ENCODE results near the gene BMP2K. TPM values are rescaled to one million over a fixed set of nuclear protein-coding genes. Genes with fewer than 3 reads are reported as not detected.

The BMP2K gene
- total and polyA plus RNA-seq, 2 donors from 2014 or later, result 6.0 to 43.1 TPM

GRCh38 chr4:78809928-78810835, 34.0 kb downstream of the BMP2K start:
- DNase-seq (no peak), FAIRE-seq (no peak)
- intact Hi-C loops (cut with DNase I), result no loop called here

GRCh38 chr4:78811034-78811433, 34.9 kb downstream of the BMP2K start:
- no peak overlapping the region for H3K4me3 ChIP-seq (ENCODE audit: low read length in 3 of 3)
- H3K9ac ChIP-seq (ENCODE audit: low read length in 3 of 3), result no peak overlapping the region
- H3K27ac ChIP-seq (ENCODE audit: low read depth in 2 of 2, low read length in 2 of 2), result no peak overlapping the region
- no peaks in the 10 kb centered on the region for H3K36me3 ChIP-seq (ENCODE audit: control insufficient read depth in 2 of 3, insufficient read depth in 3 of 3, low read length in 3 of 3)
- FAIRE-seq, result no peak
- no peaks in the 10 kb centered on the region for H3K4me1 ChIP-seq (ENCODE audit: control insufficient read depth in 2 of 3, insufficient read depth in 2 of 3, low read depth in 1 of 3, low read length in 3 of 3)
- H3K27me3 ChIP-seq (ENCODE audit: control insufficient read depth, insufficient read depth, low read length), result no peaks in the 10 kb centered on the region
- DNase-seq, result no peak
- intact Hi-C loops (cut with DNase I), result no loop called here
- no peak for TF ChIP-seq CTCF (IDR thresholded peaks at IDR 0.05; ENCODE audit: borderline replicate concordance, extremely low read depth, insufficient read depth)
- peaks cover 0 to 6% (median 0%) of the 10 kb centered on the region in 3 donors for H3K9me3 ChIP-seq (ENCODE audit: control insufficient read depth in 2 of 3, insufficient read depth in 1 of 3, low read length in 3 of 3)

More at GRCh38 chr4:78809928-78810835, 34.0 kb downstream of the BMP2K start:
- Histone ChIP-seq H3K27me3 (ENCODE audit: control insufficient read depth, insufficient read depth, low read length) (no peaks in the 10 kb centered on the region), H3K4me3 (ENCODE audit: low read length in 3 of 3) (no peak overlapping the region), H3K9ac (ENCODE audit: low read length in 3 of 3) (no peak overlapping the region), H3K27ac (ENCODE audit: low read depth in 2 of 2, low read length in 2 of 2) (no peak overlapping the region), H3K4me1 (ENCODE audit: control insufficient read depth in 2 of 3, insufficient read depth in 2 of 3, low read depth in 1 of 3, low read length in 3 of 3) (no peaks in the 10 kb centered on the region), H3K9me3 (ENCODE audit: control insufficient read depth in 2 of 3, insufficient read depth in 1 of 3, low read length in 3 of 3) (peaks cover 0 to 6% (median 0%) of the 10 kb centered on the region in 3 donors), H3K36me3 (ENCODE audit: control insufficient read depth in 2 of 3, insufficient read depth in 3 of 3, low read length in 3 of 3) (no peaks in the 10 kb centered on the region)
- no peak for TF ChIP-seq CTCF (IDR thresholded peaks at IDR 0.05; ENCODE audit: borderline replicate concordance, extremely low read depth, insufficient read depth)

- Histone ChIP-seq H3K9me3 (ENCODE audit: control insufficient read depth in 2 of 3, insufficient read depth in 1 of 3, low read length in 3 of 3) (no peaks in the 10 kb centered on the region), H3K27me3 (ENCODE audit: control insufficient read depth, insufficient read depth, low read length) (no peaks in the 10 kb centered on the region), H3K27ac (ENCODE audit: low read depth in 2 of 2, low read length in 2 of 2) (no peak overlapping the region), H3K4me3 (ENCODE audit: low read length in 3 of 3) (no peak overlapping the region), H3K9ac (ENCODE audit: low read length in 3 of 3) (no peak overlapping the region), H3K36me3 (ENCODE audit: control insufficient read depth in 2 of 3, insufficient read depth in 3 of 3, low read length in 3 of 3) (no peaks in the 10 kb centered on the region), H3K4me1 (ENCODE audit: control insufficient read depth in 2 of 3, insufficient read depth in 2 of 3, low read depth in 1 of 3, low read length in 3 of 3) (no peaks in the 10 kb centered on the region)
- intact Hi-C loops (cut with DNase I), result no loop called here
- FAIRE-seq (no peak), DNase-seq (no peak)
- no peak for TF ChIP-seq CTCF (IDR thresholded peaks at IDR 0.05; ENCODE audit: borderline replicate concordance, extremely low read depth, insufficient read depth)
Measured at GRCh38 chr4:78818530-78819079, 42.5 kb downstream of the BMP2K start.

Measured in kidney (tissue), 14 donors.